Upper lobe of left lung (tissue), 6 donors: Measurements from ENCODE around the gene C5orf52. TPM values are rescaled to one million over a fixed set of nuclear protein-coding genes. Genes with fewer than 3 reads are reported as not detected.
A peak's percentile ranks its signal among the peaks of the same experiment; 100 is the strongest.

ENCODE experiments used
- ATAC-seq, 2 donors: fragments of 200-7000 bp; cut with Tn5 transposase; one replicate each; pipeline ENCODE4 v1.9.1; 2022; ENCODE audit warnings: mild to moderate bottlenecking in 2 of 2, moderate library complexity in 2 of 2; ENCODE audit not compliant: low FRiP score in 2 of 2
- DNase-seq, 2 donors: peaks; one replicate each; pipeline ENCODE4 v3.0.0-alpha.2; 2019 to 2020
- H3K27ac ChIP-seq, 4 donors: fragments of 200-600 bp; sonication (generic); one replicate each; pipeline ENCODE4 v1.5.1; 2016 to 2019
- H3K27me3 ChIP-seq, 4 donors: fragments of 200-600 bp; sonication (generic); one replicate each; pipeline ENCODE4 v1.5.1; 2017 to 2019
- H3K36me3 ChIP-seq, 4 donors: fragments of 200-600 bp; sonication (generic); one replicate each; pipeline ENCODE4 v1.5.1; 2016 to 2019
- H3K4me1 ChIP-seq, 4 donors: fragments of 200-600 bp; sonication (generic); one replicate each; pipeline ENCODE4 v1.5.1; 2018 to 2019
- H3K4me3 ChIP-seq, 4 donors: fragments of 200-600 bp; sonication (generic); one replicate each; pipeline ENCODE4 v1.5.1; 2017 to 2019; ENCODE audit warnings: mild to moderate bottlenecking in 2 of 4, moderate library complexity in 1 of 4
- H3K9me3 ChIP-seq, 4 donors: fragments of 200-600 bp; sonication (generic); one replicate each; pipeline ENCODE4 v1.5.1; 2018 to 2019
- CTCF ChIP-seq, 6 experiments: fragments of 450-650 bp in 4 of 6; fragments of 200-600 bp in 2 of 6; sonication (generic) in 2 of 6; IDR thresholded peaks; one replicate each; pipeline ENCODE4 v1.5.1; 2016 to 2019; ENCODE audit warnings: antibody characterized with exemption in 6 of 6
- EP300 ChIP-seq, 4 donors: sonication (generic); formaldehyde crosslinking; IDR thresholded peaks; one replicate each; pipeline ENCODE4 v1.5.1; 2017; ENCODE audit warnings: antibody characterized with exemption in 4 of 4, control low read depth in 2 of 4
- POLR2A ChIP-seq, 4 donors: fragments of 450-650 bp; IDR thresholded peaks; one replicate each; pipeline ENCODE4 v1.5.1; 2016 to 2017; ENCODE audit warnings: antibody characterized with exemption in 4 of 4, mild to moderate bottlenecking in 2 of 4
- POLR2AphosphoS5 ChIP-seq, 2 donors: sonication (generic); formaldehyde crosslinking; IDR thresholded peaks; one replicate each; pipeline ENCODE4 v1.5.1; 2017; ENCODE audit warnings: antibody characterized with exemption in 2 of 2
- WGBS, 2 donors: methylation state at CpG; one replicate each; pipeline ENCODE4 v1.1.5; 2017 to 2018; 5-methylcytosine and 5-hydroxymethylcytosine counted together
- total RNA-seq, 6 donors: library from RNA; depleted of rRNA in 4 of 6; stranded (reverse); fragments of >200 nt in 4 of 6; gene quantifications; one replicate each; pipeline versions ENCODE4 v1.1.0 to v1.2.1, GENCODE V29; 2016 to 2021
- donor health status: DM: no; HTN: no; CAD: no; lungs with moderate emphysema.
- donor health status: DM: no; HTN: yes; CAD: no; lungs with severe emphysema.

The C5orf52 gene
- total RNA-seq, 6 donors from 2014 or later, result not detected

GRCh38 chr5:157651623-157652376 lies 19.5 kb upstream of the C5orf52 start:
- Histone ChIP-seq H3K36me3 (no peaks in the 10 kb centered on the region), H3K9me3 (peaks cover 0 to 3% (median 0%) of the 10 kb centered on the region in 4 donors), H3K4me1 (peaks cover 0 to 10% (median 6%) of the 10 kb centered on the region in 4 donors), H3K27me3 (no peaks in the 10 kb centered on the region), H3K4me3 (peak overlapping the region; percentile 20 to 53 (median 45)), H3K27ac (peak overlapping the region in 2 of 4 donors; percentile 46 to 58)
- 36 to 78% methylated on average over 18 to 39 of the region's 63 CpGs for WGBS, 2 donors
- ATAC-seq (peak; percentile 88 to 92), DNase-seq (peak; percentile 84 to 94)
- TF ChIP-seq POLR2A (IDR thresholded peaks at IDR 0.05), result no peak
- peak in 4 of 6 experiments; percentile 35 to 54 (median 46) for TF ChIP-seq CTCF (IDR thresholded peaks at IDR 0.05)

DNA sequence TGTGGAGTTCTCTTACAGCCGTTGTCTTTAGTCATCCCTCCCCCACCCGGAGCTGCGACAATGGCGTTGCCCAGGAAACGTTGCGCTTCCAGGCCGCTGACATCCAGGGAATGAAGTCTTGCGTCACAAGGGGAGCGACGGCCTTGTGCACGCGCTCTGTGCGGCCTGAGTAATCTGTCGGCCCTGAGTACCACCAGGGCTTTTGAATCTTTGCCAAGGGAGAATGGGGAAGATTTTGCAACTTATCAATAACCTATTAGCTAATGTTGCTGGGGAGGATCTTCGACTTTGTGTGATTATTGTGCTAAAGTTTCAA lies 19.0 kb upstream of the C5orf52 start, which contains the start of gene SOX30:
Gene SOX30 (minus strand): TSS at position 62 of the 316 bp plus-strand sequence. CDS start 360 bp downstream, outside the sequence.
- peaks cover 0 to 3% (median under 1%) of the 10 kb centered on the region in 4 donors for H3K9me3 ChIP-seq
- peak within 1 kb of the TSS in 2 of 4 donors; percentile 46 to 58 for H3K27ac ChIP-seq
- 93 to 97% methylated on average over 13 to 15 of the region's 15 CpGs for WGBS, 2 donors
- no peaks in the 10 kb centered on the region for H3K36me3 ChIP-seq
- DNase-seq (peak in 1 of 2 donors; percentile 46), ATAC-seq (no peak)
- no peaks in the 10 kb centered on the region for H3K27me3 ChIP-seq
- TF ChIP-seq CTCF (IDR thresholded peaks at IDR 0.05), result no peak
- TF ChIP-seq POLR2AphosphoS5 (IDR thresholded peaks at IDR 0.05), result no peak
- no peak for TF ChIP-seq POLR2A (IDR thresholded peaks at IDR 0.05)
- TF ChIP-seq EP300 (IDR thresholded peaks at IDR 0.05), result no peak
- peaks cover 0 to 10% (median 6%) of the 10 kb centered on the region in 4 donors for H3K4me1 ChIP-seq
- H3K4me3 ChIP-seq, result peak within 1 kb of the TSS; percentile 20 to 53 (median 45)

- no peak overlapping the region for H3K4me3 ChIP-seq
- peaks cover 0 to 7% (median 4%) of the 10 kb centered on the region in 4 donors for H3K9me3 ChIP-seq
- no peak for DNase-seq
- no peaks in the 10 kb centered on the region for H3K4me1 ChIP-seq
- 88 to 91% methylated on average over 2 of the region's 2 CpGs for WGBS, 2 donors
- no peaks in the 10 kb centered on the region for H3K36me3 ChIP-seq
- H3K27ac ChIP-seq, result no peak overlapping the region
- ATAC-seq, result no peak
- TF ChIP-seq POLR2AphosphoS5 (IDR thresholded peaks at IDR 0.05), result no peak
- H3K27me3 ChIP-seq, result no peaks in the 10 kb centered on the region
Measured at GRCh38 chr5:157657516-157657915, 13.8 kb upstream of the C5orf52 start.

GRCh38 chr5:157658893-157659292 lies 12.4 kb upstream of the C5orf52 start:
- H3K27me3 ChIP-seq, result no peaks in the 10 kb centered on the region
- H3K36me3 ChIP-seq, result no peaks in the 10 kb centered on the region
- H3K9me3 ChIP-seq, result peaks cover 0 to 7% (median 4%) of the 10 kb centered on the region in 4 donors
- no peaks in the 10 kb centered on the region for H3K4me1 ChIP-seq
- DNase-seq, result no peak
- H3K4me3 ChIP-seq, result no peak overlapping the region
- no peak for ATAC-seq
- TF ChIP-seq CTCF (IDR thresholded peaks at IDR 0.05), result no peak
- no peak for TF ChIP-seq POLR2AphosphoS5 (IDR thresholded peaks at IDR 0.05)
- no peak for TF ChIP-seq EP300 (IDR thresholded peaks at IDR 0.05)
- TF ChIP-seq POLR2A (IDR thresholded peaks at IDR 0.05), result no peak
- no peak overlapping the region for H3K27ac ChIP-seq
- 84 to 95% methylated on average over 1 of the region's 1 CpG for WGBS, 2 donors

DNA sequence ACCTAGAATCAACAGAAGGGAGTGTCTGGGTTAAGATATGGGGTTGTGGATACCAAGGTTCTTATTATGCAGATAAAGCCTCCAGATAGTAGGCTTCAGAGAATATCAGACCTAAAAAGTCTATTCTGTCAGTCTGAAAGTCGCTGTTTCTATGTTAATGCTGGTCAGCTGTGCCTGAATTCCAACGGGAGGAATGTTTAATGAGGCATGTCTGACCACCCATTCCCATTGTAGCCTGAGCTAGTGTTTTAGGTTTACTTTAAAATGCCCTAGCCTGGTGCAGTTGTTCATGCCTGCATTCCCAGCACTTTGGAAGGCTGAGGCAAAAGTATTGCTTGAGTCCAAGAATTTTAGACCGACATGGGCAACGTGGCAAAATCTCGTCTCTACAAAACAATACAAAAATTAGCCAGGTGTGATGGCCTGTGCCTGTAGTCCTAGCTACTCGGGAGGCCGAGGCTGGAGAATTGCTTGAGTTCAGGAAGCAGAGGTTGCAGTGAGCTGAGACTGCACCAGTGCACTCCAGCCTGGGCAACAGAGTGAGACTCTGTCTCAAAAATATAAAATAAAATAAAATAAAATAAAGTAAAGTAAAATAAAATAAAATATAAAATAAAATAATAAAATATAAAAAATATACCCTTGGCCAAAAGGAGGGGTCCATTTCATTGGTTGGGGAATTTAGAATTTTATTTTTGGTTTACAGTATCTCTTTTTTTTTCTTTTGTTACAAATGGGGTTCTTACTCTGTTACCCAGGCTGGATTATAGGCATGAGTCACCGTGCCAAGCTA lies 11.3 kb upstream of the C5orf52 start:
- H3K9me3 ChIP-seq, result peaks cover 0 to 7% (median 4%) of the 10 kb centered on the region in 4 donors
- TF ChIP-seq POLR2AphosphoS5 (IDR thresholded peaks at IDR 0.05) (no peak), POLR2A (IDR thresholded peaks at IDR 0.05) (no peak), CTCF (IDR thresholded peaks at IDR 0.05) (no peak), EP300 (IDR thresholded peaks at IDR 0.05) (no peak)
- WGBS, 2 donors, result 92% methylated on average over 8 of the region's 8 CpGs
- H3K27ac ChIP-seq, result no peak overlapping the region
- no peaks in the 10 kb centered on the region for H3K36me3 ChIP-seq
- no peaks in the 10 kb centered on the region for H3K4me1 ChIP-seq
- H3K4me3 ChIP-seq, result no peak overlapping the region
- DNase-seq, result no peak
- no peaks in the 10 kb centered on the region for H3K27me3 ChIP-seq
- no peak for ATAC-seq
